Measurements from ENCODE around the gene SLCO2B1. TPM values are rescaled to one million over a fixed set of nuclear protein-coding genes. Genes with fewer than 3 reads are reported as not detected.

Gene SLCO2B1
- total RNA-seq, 1 donor from 2014 or later = 0.54 TPM

DNA sequence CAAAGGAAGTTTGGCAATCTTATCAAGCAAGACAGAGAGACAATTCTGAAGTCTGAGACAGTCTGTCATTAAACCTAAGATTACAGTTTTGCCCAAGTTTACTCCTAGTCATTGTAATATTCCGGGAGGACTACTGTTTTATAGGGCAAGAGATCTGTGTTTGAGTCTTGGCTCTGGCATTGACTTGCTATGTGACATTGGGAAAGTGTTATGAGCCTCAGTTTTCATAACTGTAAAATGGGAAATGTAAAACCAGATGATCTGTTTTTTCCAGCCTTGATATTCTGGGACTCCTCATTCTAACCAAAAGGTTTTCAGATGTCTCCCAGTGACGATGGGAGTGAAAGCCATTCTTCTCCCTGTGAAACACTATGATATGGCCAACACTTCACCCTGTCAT is 24.3 kb upstream of the SLCO2B1 start:
- DNase-seq (ENCODE audit: extremely low spot score, unreplicated experiment) = no peak
- no peak for TF ChIP-seq CTCF (IDR thresholded peaks at IDR 0.05)
- Mint-ChIP-seq H3K36me3 (ENCODE audit: unreplicated experiment) (no peaks in the 10 kb centered on the region), H3K27me3 (ENCODE audit: unreplicated experiment) (peaks cover 21% of the 10 kb centered on the region), H3K4me3 (ENCODE audit: unreplicated experiment) (no peak overlapping the region), H3K4me1 (ENCODE audit: unreplicated experiment) (no peaks in the 10 kb centered on the region), H3K27ac (ENCODE audit: unreplicated experiment) (no peak overlapping the region), H3K9me3 (ENCODE audit: unreplicated experiment) (peaks cover 5% of the 10 kb centered on the region)

DNA sequence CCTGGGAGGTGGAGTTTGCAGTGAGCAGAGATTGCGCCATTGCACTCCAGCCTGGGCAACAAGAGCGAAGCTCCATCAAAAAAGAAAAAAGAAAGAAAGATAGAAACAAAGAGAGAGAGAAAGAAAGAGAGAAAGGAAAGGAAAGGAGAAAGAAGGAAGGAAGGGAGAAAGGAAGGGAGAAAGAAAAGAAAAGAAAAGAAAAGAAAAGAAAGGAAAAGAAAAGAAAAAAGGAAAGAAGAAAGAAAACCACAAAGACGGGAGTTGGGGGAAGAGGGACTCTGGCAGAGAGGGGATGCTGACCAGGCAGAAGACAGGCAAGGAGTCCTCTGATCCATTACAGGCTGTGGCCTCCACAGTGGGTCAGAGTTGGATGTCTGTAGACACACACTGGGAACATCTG is 18.8 kb upstream of the SLCO2B1 start:
- Mint-ChIP-seq H3K4me1 (ENCODE audit: unreplicated experiment) (no peaks in the 10 kb centered on the region), H3K4me3 (ENCODE audit: unreplicated experiment) (no peak overlapping the region), H3K27ac (ENCODE audit: unreplicated experiment) (no peak overlapping the region), H3K9me3 (ENCODE audit: unreplicated experiment) (peaks cover 5% of the 10 kb centered on the region), H3K36me3 (ENCODE audit: unreplicated experiment) (no peaks in the 10 kb centered on the region), H3K27me3 (ENCODE audit: unreplicated experiment) (peaks cover 44% of the 10 kb centered on the region)
- no peak for TF ChIP-seq CTCF (IDR thresholded peaks at IDR 0.05)
- no peak for DNase-seq (ENCODE audit: extremely low spot score, unreplicated experiment)

GRCh38 chr11:75133976-75134375 is 16.9 kb upstream of the SLCO2B1 start:
- Mint-ChIP-seq H3K27ac (ENCODE audit: unreplicated experiment) (no peak overlapping the region), H3K9me3 (ENCODE audit: unreplicated experiment) (no peaks in the 10 kb centered on the region), H3K4me3 (ENCODE audit: unreplicated experiment) (no peak overlapping the region), H3K27me3 (ENCODE audit: unreplicated experiment) (peaks cover 54% of the 10 kb centered on the region), H3K4me1 (ENCODE audit: unreplicated experiment) (no peaks in the 10 kb centered on the region), H3K36me3 (ENCODE audit: unreplicated experiment) (no peaks in the 10 kb centered on the region)
- no peak for DNase-seq (ENCODE audit: extremely low spot score, unreplicated experiment)
- TF ChIP-seq CTCF (IDR thresholded peaks at IDR 0.05) = no peak

DNA sequence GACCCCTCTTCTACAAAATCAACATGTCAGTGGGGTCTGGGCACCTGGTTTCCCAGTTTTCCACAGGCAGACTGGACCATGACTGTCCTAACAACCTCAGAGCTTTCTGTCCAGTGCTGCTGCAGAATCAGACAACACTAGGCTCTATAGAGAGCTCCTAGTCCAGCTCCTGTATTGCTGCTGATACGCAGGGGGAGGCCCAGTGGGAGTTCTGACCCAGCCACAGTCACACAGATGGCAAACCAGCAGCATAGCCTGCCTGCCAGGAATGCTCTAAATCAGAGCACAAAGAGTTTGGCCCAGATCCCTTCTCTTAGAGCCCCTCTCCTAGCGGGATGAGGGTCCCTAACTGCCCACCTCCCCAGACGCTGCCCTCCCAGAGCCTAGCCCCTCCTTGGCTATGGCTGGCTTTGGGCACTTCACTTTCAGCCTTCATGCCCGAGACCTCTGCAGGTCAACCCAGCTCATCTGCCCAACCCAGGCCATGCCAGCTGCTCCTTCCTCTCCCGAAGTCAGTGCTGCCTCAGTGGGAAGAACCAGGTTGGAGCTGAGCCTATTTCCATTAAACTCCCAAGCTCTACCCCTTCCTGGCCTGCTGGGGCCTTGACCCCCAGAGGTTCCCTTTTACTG is 15.8 kb upstream of the SLCO2B1 start:
- H3K4me1 Mint-ChIP-seq (ENCODE audit: unreplicated experiment) = no peaks in the 10 kb centered on the region
- H3K27ac Mint-ChIP-seq (ENCODE audit: unreplicated experiment) = no peak overlapping the region
- no peak for TF ChIP-seq CTCF (IDR thresholded peaks at IDR 0.05)
- H3K36me3 Mint-ChIP-seq (ENCODE audit: unreplicated experiment) = no peaks in the 10 kb centered on the region
- H3K9me3 Mint-ChIP-seq (ENCODE audit: unreplicated experiment) = no peaks in the 10 kb centered on the region
- H3K27me3 Mint-ChIP-seq (ENCODE audit: unreplicated experiment) = peaks cover 53% of the 10 kb centered on the region
- peak; percentile 66 for DNase-seq (ENCODE audit: extremely low spot score, unreplicated experiment)
- H3K4me3 Mint-ChIP-seq (ENCODE audit: unreplicated experiment) = no peak overlapping the region

GRCh38 chr11:75135651-75136050 is 15.3 kb upstream of the SLCO2B1 start:
- Mint-ChIP-seq H3K36me3 (ENCODE audit: unreplicated experiment) (no peaks in the 10 kb centered on the region), H3K27ac (ENCODE audit: unreplicated experiment) (no peak overlapping the region), H3K4me1 (ENCODE audit: unreplicated experiment) (no peaks in the 10 kb centered on the region), H3K4me3 (ENCODE audit: unreplicated experiment) (no peak overlapping the region), H3K9me3 (ENCODE audit: unreplicated experiment) (no peaks in the 10 kb centered on the region), H3K27me3 (ENCODE audit: unreplicated experiment) (peaks cover 53% of the 10 kb centered on the region)
- no peak for TF ChIP-seq CTCF (IDR thresholded peaks at IDR 0.05)
- DNase-seq (ENCODE audit: extremely low spot score, unreplicated experiment) = no peak
